Measurements from ENCODE around the gene RHOV. TPM values are rescaled to one million over a fixed set of nuclear protein-coding genes. Genes with fewer than 3 reads are reported as not detected.

RHOV gene
- total RNA-seq, 1 donor from 2014 or later = not detected

DNA sequence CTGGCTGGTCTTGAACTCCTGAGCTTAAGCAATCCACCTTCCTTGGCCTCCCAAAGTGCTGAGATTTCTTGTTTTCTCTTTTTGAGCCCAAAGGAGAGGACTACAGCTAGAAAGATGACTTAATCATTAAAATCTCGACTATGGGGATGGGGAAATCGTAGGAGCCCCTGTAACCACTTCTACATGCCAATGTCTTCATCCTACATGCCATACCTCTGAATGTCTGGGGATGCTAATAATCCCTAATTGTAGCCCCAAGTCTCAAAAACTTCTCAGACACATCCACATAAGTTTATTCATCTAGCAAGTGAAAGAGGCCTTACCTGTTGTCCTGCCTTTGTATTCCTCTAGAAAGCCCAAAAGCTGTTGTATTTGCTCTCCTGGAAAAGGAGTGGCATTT lies 3.7 kb upstream of the RHOV start:
- H3K4me1 ChIP-seq = peaks cover 10% of the 10 kb centered on the region
- H3K27me3 ChIP-seq = peaks cover 5% of the 10 kb centered on the region
- no peaks in the 10 kb centered on the region for H3K36me3 ChIP-seq
- DNase-seq (no peak), ATAC-seq (no peak)
- no peaks in the 10 kb centered on the region for H3K9me3 ChIP-seq
- no peak overlapping the region for H3K27ac ChIP-seq
- TF ChIP-seq, protein P1, sequence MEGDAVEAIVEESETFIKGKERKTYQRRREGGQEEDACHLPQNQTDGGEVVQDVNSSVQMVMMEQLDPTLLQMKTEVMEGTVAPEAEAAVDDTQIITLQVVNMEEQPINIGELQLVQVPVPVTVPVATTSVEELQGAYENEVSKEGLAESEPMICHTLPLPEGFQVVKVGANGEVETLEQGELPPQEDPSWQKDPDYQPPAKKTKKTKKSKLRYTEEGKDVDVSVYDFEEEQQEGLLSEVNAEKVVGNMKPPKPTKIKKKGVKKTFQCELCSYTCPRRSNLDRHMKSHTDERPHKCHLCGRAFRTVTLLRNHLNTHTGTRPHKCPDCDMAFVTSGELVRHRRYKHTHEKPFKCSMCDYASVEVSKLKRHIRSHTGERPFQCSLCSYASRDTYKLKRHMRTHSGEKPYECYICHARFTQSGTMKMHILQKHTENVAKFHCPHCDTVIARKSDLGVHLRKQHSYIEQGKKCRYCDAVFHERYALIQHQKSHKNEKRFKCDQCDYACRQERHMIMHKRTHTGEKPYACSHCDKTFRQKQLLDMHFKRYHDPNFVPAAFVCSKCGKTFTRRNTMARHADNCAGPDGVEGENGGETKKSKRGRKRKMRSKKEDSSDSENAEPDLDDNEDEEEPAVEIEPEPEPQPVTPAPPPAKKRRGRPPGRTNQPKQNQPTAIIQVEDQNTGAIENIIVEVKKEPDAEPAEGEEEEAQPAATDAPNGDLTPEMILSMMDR (IDR thresholded peaks at IDR 0.05) = no peak
- H3K4me3 ChIP-seq = no peak overlapping the region
- intact Hi-C loops (cut with DNase I) = no loop called here

DNA sequence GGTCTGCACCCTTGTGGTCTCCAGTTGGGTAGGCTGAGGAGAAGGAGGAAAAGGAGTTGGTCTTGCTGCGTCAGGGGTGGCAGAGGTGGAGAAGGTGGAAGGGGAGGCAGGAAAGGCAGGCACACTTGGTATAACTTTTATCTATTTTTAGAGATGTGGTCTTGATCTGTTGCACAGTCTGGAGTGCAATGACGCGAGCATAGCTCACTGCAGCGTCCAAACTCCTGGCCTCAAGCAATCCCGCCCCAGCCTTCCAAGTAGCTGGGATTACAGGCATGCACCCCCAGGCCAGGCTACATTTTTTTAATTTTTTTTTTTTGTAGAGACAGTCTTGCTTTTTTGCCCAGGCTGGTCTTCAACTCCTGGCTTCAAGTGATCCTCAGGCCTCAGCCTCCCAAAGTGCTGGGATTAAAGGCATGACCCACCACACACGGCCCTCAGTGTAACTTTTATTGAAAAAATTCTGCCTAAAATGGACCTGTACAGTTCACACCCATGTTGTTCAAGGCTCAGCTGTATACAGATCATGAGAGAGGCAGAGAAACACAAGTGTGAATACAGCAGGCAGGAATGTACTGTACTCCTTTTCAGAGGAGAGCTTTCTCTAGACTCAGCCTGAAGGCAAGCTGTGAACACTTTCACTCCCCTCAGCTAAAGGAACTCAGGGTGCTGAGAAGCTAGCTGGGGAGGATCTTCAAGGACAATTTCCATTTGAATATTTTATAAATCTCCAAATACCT lies 2.1 kb upstream of the RHOV start:
- H3K4me1 ChIP-seq = peaks cover 10% of the 10 kb centered on the region
- no peak for ATAC-seq
- intact Hi-C loops (cut with DNase I) = no loop called here

DNA sequence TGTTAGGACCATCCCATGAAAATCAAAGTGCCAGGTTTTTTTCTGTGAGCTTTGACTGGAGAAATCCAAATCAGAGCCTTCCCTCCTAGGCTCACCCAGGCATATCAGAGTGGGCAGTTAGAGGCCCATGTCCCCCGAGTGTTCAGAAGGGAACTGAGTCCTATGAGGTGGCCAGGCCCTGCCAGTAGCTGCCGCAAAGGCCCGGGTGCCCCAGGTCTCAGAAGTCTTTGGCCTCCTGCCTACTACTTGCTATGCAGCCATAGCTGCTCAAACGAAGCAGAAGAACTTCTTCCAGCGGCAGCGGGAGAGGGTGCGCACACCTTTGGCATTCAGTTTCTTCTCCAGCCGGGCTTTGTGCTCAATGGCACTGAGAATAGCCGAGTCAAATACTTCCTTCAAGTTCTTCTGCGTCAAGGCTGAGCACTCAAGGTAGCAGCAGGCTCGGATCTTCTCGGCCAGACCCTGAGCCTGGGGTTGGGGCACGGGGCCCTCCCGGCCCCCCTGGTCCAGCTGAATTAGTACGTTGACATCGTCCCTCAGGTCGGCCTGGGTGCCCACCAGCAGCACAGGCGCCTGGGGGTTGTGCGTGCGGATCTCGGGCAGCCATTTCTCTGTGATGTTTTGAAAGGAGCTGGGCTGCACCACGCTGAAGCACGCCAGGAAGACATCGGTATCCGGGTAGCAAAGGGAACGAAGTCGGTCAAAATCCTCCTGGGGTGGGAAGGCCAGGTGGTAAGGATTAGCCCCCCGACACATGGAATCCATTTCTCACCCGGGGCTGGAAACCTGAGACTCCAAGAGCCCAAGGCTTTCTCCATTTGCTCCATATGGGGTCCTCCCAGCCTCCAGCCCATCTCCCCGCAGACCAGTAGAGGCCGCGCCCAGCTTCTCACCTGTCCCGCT lies 992 bp downstream of the RHOV start:
- Histone ChIP-seq H3K9me3 (no peaks in the 10 kb centered on the region), H3K27ac (no peak overlapping the region), H3K27me3 (peaks cover 6% of the 10 kb centered on the region), H3K4me3 (peak overlapping the region; percentile 52), H3K36me3 (no peaks in the 10 kb centered on the region), H3K4me1 (peaks cover 10% of the 10 kb centered on the region)
- TF ChIP-seq, protein P1 (IDR thresholded peaks at IDR 0.05) = no peak
- intact Hi-C loops (cut with DNase I) = no loop called here
- no peak for ATAC-seq
- no peak for DNase-seq

More for the DNA sequence above, 2.1 kb upstream of the RHOV start:
- Histone ChIP-seq H3K9me3 (no peaks in the 10 kb centered on the region), H3K27me3 (peaks cover 6% of the 10 kb centered on the region), H3K27ac (no peak overlapping the region), H3K36me3 (no peaks in the 10 kb centered on the region), H3K4me3 (no peak overlapping the region)
- TF ChIP-seq, protein P1 (IDR thresholded peaks at IDR 0.05) = no peak
- DNase-seq = no peak

DNA sequence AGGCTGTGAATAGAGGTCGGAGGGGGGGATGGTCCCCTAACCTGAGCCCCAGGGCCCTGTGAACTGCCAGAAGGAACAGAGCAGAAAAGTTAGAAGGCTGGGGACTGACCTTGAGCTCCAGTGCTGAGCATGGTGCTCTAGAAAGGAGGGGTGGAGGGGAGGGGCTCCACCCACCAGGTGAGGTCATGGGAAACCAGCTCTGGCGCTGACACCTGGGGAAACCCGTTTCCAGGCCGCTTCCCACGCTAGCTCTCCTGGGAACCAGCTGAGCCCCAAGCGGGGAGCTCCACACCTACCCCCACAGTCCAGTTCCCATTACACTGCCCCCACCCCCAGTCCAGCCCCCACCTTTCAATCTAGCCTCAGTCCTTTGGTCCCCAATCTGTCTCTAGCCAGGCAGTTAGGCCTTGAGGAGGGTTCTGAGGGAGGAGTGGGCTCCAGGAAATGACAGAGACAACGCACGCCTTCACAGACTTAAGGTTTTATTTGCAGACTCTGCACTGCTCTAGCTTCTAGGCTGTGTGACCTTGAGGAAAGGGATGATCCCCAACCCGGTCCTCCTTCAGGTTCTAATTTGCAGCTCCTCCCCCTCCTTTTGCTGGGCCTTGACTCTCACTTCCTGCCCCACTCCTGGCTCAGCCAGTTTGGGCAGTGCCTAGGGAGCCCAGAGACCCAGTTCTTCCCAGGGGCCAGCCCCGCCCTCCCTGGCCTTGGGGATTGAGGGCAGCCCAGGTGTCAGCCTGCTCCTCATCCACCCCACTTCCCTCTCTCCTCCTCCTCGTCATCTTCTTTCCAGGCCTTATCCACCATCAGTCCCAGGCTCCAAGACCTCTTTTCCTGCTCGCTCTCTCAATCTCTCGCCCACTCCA lies 2.1 kb downstream of the RHOV start:
- Histone ChIP-seq H3K9me3 (no peaks in the 10 kb centered on the region), H3K4me3 (no peak overlapping the region), H3K36me3 (no peaks in the 10 kb centered on the region), H3K27me3 (peaks cover 6% of the 10 kb centered on the region), H3K27ac (no peak overlapping the region), H3K4me1 (peaks cover 10% of the 10 kb centered on the region)
- ATAC-seq = peak; percentile 77
- TF ChIP-seq, protein P1 (IDR thresholded peaks at IDR 0.05) = no peak
- peak; percentile 84 for DNase-seq
- intact Hi-C loops (cut with DNase I) = no loop called here

DNA sequence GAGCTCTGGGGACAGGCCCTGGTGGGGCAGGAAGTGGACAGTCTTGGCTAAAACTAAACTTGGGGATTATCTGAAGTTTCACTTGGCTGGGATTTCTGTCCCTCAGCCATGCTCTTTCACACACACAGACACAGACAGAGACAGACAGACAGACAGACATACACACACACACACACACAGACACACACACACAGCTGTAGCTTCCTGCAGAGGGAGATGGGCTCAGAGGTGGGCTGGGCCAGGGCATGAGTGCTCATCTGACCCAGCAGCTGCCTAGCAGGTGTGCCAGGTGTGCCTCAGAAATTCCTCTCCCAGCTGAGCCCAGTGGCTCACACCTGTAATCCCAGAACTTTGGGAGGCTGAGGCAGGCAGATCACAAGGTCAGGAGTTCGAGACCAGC lies 3.3 kb downstream of the RHOV start:
- intact Hi-C loops (cut with DNase I) = no loop called here
- TF ChIP-seq, protein P1 (IDR thresholded peaks at IDR 0.05) = no peak
- Histone ChIP-seq H3K27ac (no peak overlapping the region), H3K4me3 (no peak overlapping the region), H3K4me1 (peaks cover 10% of the 10 kb centered on the region), H3K36me3 (no peaks in the 10 kb centered on the region), H3K9me3 (no peaks in the 10 kb centered on the region), H3K27me3 (peaks cover 6% of the 10 kb centered on the region)
- ATAC-seq = no peak
- DNase-seq = no peak

All from upper lobe of right lung (tissue), 1 donor.